T-helper 1 cell (primary cell): ENCODE data around the gene TCHHL1.

ENCODE experiments used
- DNase-seq, 5 donors: peaks; one replicate each; pipeline ENCODE4 v3.0.0-alpha.2; 2012 to 2020

TCHHL1 gene

GRCh38 chr1:152036267-152037216 lies 52.3 kb downstream of the TCHHL1 start, which contains the start of gene S100A11:
TSS of gene S100A11 (minus strand) at chr1:152037004. CDS start at chr1:152036915, 89 bp downstream.
- DNase-seq: peak; percentile 46 to 81 (median 60)

GRCh38 chr1:152035539-152036266 lies 53.2 kb downstream of the TCHHL1 start:
- peak in 2 of 5 donors; percentile 8 to 44 for DNase-seq

- peak; percentile 33 to 85 (median 57) for DNase-seq
These were observed 54.0 kb downstream of the TCHHL1 start for GRCh38 chr1:152034654-152035538.

- DNase-seq: no peak
These were observed 54.6 kb downstream of the TCHHL1 start for GRCh38 chr1:152034324-152034653.
